Mucosa of descending colon (tissue), 3 donors: ENCODE data around the gene OPA3. TPM values are rescaled to one million over a fixed set of nuclear protein-coding genes. Genes with fewer than 3 reads are reported as not detected.
A peak's percentile ranks its signal among the peaks of the same experiment; 100 is the strongest.

ENCODE experiments used
- ATAC-seq: fragments of 200-7000 bp; cut with Tn5 transposase; one replicate; pipeline ENCODE4 v1.9.1; 2020; ENCODE audit warnings: mild to moderate bottlenecking, moderate library complexity
- DNase-seq, 3 donors: peaks; one replicate each; pipeline ENCODE4 v3.0.0-alpha.2; 2020
- H3K36me3 ChIP-seq: fragments of 200-600 bp; one replicate; pipeline ENCODE4 v1.8.0; 2021; ENCODE audit warnings: low read depth, mild to moderate bottlenecking
- H3K4me1 ChIP-seq: fragments of 200-600 bp; one replicate; pipeline ENCODE4 v1.8.0; 2021; ENCODE audit warnings: low read depth, mild to moderate bottlenecking
- H3K4me3 ChIP-seq: fragments of 200-600 bp; one replicate; pipeline ENCODE4 v1.8.0; 2021; ENCODE audit warnings: mild to moderate bottlenecking
- H3K9me3 ChIP-seq: fragments of 200-600 bp; one replicate; pipeline ENCODE4 v1.8.0; 2021; ENCODE audit warnings: mild to moderate bottlenecking
- CTCF ChIP-seq: fragments of 200-600 bp; IDR thresholded peaks from one replicate; pipeline ENCODE4 v1.8.0; 2022; ENCODE audit warnings: antibody characterized with exemption, mild to moderate bottlenecking
- intact Hi-C, 2 donors: fragments of 100-400 bp; cut with DNase I in 1 of 2; cut with micrococcal nuclease in 1 of 2; formaldehyde crosslinking; loops; one replicate each; pipeline versions ENCODE4 v1.11.0 to v1.11.1; 2022; cut with DNase I, micrococcal nuclease
- total RNA-seq, 3 donors: library from RNA; stranded (reverse); fragmentation: NEBNext Ultra II Directional in 2 of 3; extraction: Animal tissue kit (Norgen Biotek cat#: 25700) in 2 of 3; gene quantifications; one replicate each; pipeline versions ENCODE4 v1.2.1 to v1.2.4, GENCODE V29; 2021 to 2023
- donor health status: DM: no; HTN: no; CAD: no; lungs with moderate emphysema.
- donor health status: DM: no; HTN: no; CAD: no.
- donor health status: DM: no; HTN: yes; CAD: no.

OPA3 gene
- total RNA-seq, 3 donors from 2014 or later, result 12.1 to 16.4 (median 13.4) TPM

- Histone ChIP-seq H3K4me3 (no peak overlapping the region), H3K9me3 (no peaks in the 10 kb centered on the region), H3K36me3 (no peaks in the 10 kb centered on the region), H3K4me1 (peaks cover 4% of the 10 kb centered on the region)
- TF ChIP-seq CTCF, result no peak
- ATAC-seq (no peak), DNase-seq (no peak)
- intact Hi-C loops, result no loop called here
These were observed 8.9 kb upstream of the OPA3 start for GRCh38 chr19:45593520-45593919.

GRCh38 chr19:45592366-45592765, 7.8 kb upstream of the OPA3 start:
- H3K9me3 ChIP-seq, result no peaks in the 10 kb centered on the region
- intact Hi-C loops, result no loop called here
- H3K4me3 ChIP-seq, result no peak overlapping the region
- ATAC-seq (no peak), DNase-seq (no peak)
- TF ChIP-seq CTCF, result no peak
- H3K4me1 ChIP-seq, result no peaks in the 10 kb centered on the region
- no peaks in the 10 kb centered on the region for H3K36me3 ChIP-seq

GRCh38 chr19:45591638-45592005, 7.0 kb upstream of the OPA3 start:
- no peak for ATAC-seq
- no peak overlapping the region for H3K4me3 ChIP-seq
- TF ChIP-seq CTCF, result no peak
- H3K4me1 ChIP-seq, result no peaks in the 10 kb centered on the region
- no peaks in the 10 kb centered on the region for H3K36me3 ChIP-seq
- no peaks in the 10 kb centered on the region for H3K9me3 ChIP-seq
- intact Hi-C loops, result no loop called here
- no peak for DNase-seq

GRCh38 chr19:45591004-45591637, 6.5 kb upstream of the OPA3 start:
- TF ChIP-seq CTCF, result peak; percentile 18
- DNase-seq (peak; percentile 70 to 79 (median 78)), ATAC-seq (peak; percentile 90)
- Histone ChIP-seq H3K4me3 (no peak overlapping the region), H3K9me3 (no peaks in the 10 kb centered on the region), H3K4me1 (no peaks in the 10 kb centered on the region), H3K36me3 (no peaks in the 10 kb centered on the region)
- intact Hi-C loops, result no loop called here

- no peaks in the 10 kb centered on the region for H3K36me3 ChIP-seq
- DNase-seq (no peak), ATAC-seq (no peak)
- no peak overlapping the region for H3K4me3 ChIP-seq
- intact Hi-C loops, result no loop called here
- no peaks in the 10 kb centered on the region for H3K9me3 ChIP-seq
- no peak for TF ChIP-seq CTCF
- no peaks in the 10 kb centered on the region for H3K4me1 ChIP-seq
These were observed 5.8 kb upstream of the OPA3 start for GRCh38 chr19:45590300-45591003.
